WTC11 (cell line): ENCODE results near the gene RPE.

Experiments
- CTCF ChIP-seq: fragments of 200-600 bp; IDR thresholded peaks from 2 replicates; pipeline ENCODE4 v1.8.0; 2022; ENCODE audit warnings: antibody characterized with exemption
- NFYB ChIP-seq: sonication (generic); formaldehyde crosslinking; conservative IDR thresholded peaks from 2 replicates; pipeline ENCODE4 v1.8.0; 2022; ENCODE audit warnings: low read depth, missing genetic modification reagents
- STAT6 ChIP-seq: sonication (generic); formaldehyde crosslinking; conservative IDR thresholded peaks from 2 replicates; pipeline ENCODE4 v1.8.1; 2023; ENCODE audit warnings: mild to moderate bottlenecking, low read depth, missing genetic modification reagents, moderate library complexity
- USF2 ChIP-seq: sonication (generic); formaldehyde crosslinking; IDR thresholded peaks from 2 replicates; pipeline ENCODE4 v1.8.1; 2023; ENCODE audit warnings: mild to moderate bottlenecking, missing genetic modification reagents, moderate library complexity
- ZBTB21 ChIP-seq: sonication (generic); formaldehyde crosslinking; IDR thresholded peaks from 2 replicates; pipeline ENCODE4 v1.8.1; 2023; ENCODE audit warnings: mild to moderate bottlenecking, missing genetic modification reagents, borderline replicate concordance

GRCh38 chr2:210028178-210028577, 25.7 kb downstream of the RPE start:
- TF ChIP-seq ZBTB21, result no peak
- TF ChIP-seq STAT6 (CRISPR knock-in tag), result no peak
- TF ChIP-seq NFYB (CRISPR knock-in tag), result no peak
- no peak for TF ChIP-seq CTCF
- TF ChIP-seq USF2 (CRISPR knock-in tag), result no peak
